OCI-LY7 (cell line): ENCODE results near the gene MINDY3. TPM values are rescaled to one million over a fixed set of nuclear protein-coding genes. Genes with fewer than 3 reads are reported as not detected.
A peak's percentile ranks its signal among the peaks of the same experiment; 100 is the strongest.

Experiments
- BruUV-seq: library from RNA; stranded (reverse); fragments of 400-500 nt; replicated peaks from 2 replicates; lab custom pipeline; 2021; lab: Mats Ljungman, UMichigan
- CTCF ChIA-PET: fragments of 300-600 bp; sonication (Branson Sonifier 250); formaldehyde crosslinking; loops from one replicate; lab custom pipeline; 2022; ENCODE audit warnings: antibody characterized with exemption; ENCODE audit not compliant: unreplicated experiment; lab: Charles Lee
- POLR2A ChIA-PET: fragments of 300-600 bp; sonication (Branson Sonifier 250); formaldehyde crosslinking; loops from one replicate; lab custom pipeline; 2022; ENCODE audit warnings: antibody characterized with exemption; lab: Charles Lee
- DNase-seq: peaks from one replicate; pipeline ENCODE4 v3.0.0-alpha.2; 2015; ENCODE audit warnings: low spot score
- H2AFZ ChIP-seq: fragments of 200-600 bp; sonication (generic), shearing (Covaris generic); 2 replicates; pipeline ENCODE4 v1.6.1; 2014; ENCODE audit warnings: mild to moderate bottlenecking, antibody characterized with exemption, low read length, moderate library complexity
- H3K27ac ChIP-seq: fragments of 200-600 bp; sonication (generic); 2 replicates; pipeline ENCODE4 v1.5.1; 2014; ENCODE audit warnings: mixed run types, low read depth, mild to moderate bottlenecking, moderate library complexity, low read length, inconsistent platforms; ENCODE audit not compliant: poor library complexity, severe bottlenecking
- H3K36me3 ChIP-seq: fragments of 200-600 bp; sonication (generic); 2 replicates; pipeline ENCODE4 v1.6.1; 2014; ENCODE audit warnings: mild to moderate bottlenecking, antibody characterized with exemption, low read length, moderate library complexity, mixed read lengths; ENCODE audit not compliant: insufficient read depth
- H3K4me1 ChIP-seq: fragments of 200-600 bp; sonication (generic); 2 replicates; pipeline ENCODE4 v1.5.1; 2014; ENCODE audit warnings: mild to moderate bottlenecking, low read length; ENCODE audit not compliant: insufficient read depth, poor library complexity, severe bottlenecking
- H3K4me2 ChIP-seq: fragments of 200-600 bp; sonication (generic); 2 replicates; pipeline ENCODE4 v1.6.1; 2014; ENCODE audit warnings: mild to moderate bottlenecking, low read length
- H3K4me3 ChIP-seq: fragments of 200-600 bp; sonication (generic); 2 replicates; pipeline ENCODE4 v1.5.1; 2014; ENCODE audit warnings: mild to moderate bottlenecking, low read depth, low read length; ENCODE audit not compliant: poor library complexity, severe bottlenecking
- H3K79me2 ChIP-seq: fragments of 200-600 bp; sonication (generic); 2 replicates; pipeline ENCODE4 v1.6.1; 2016; ENCODE audit warnings: low read depth, mild to moderate bottlenecking, low read length, moderate library complexity, mixed read lengths; ENCODE audit not compliant: insufficient read depth
- H3K9me2 ChIP-seq: fragments of 200-600 bp; sonication (generic); 2 replicates; pipeline ENCODE4 v1.6.1; 2016; ENCODE audit warnings: mild to moderate bottlenecking, low read length, mixed read lengths; ENCODE audit not compliant: insufficient read depth
- H3K9me3 ChIP-seq: fragments of 200-600 bp; sonication (generic); 2 replicates; pipeline ENCODE4 v1.6.1; 2014; ENCODE audit warnings: mild to moderate bottlenecking, mixed run types, low read length, mixed read lengths
- H4K20me1 ChIP-seq: fragments of 200-600 bp; sonication (generic); 2 replicates; pipeline ENCODE4 v1.6.1; 2014; ENCODE audit warnings: mild to moderate bottlenecking, antibody characterized with exemption, low read length, moderate library complexity, mixed read lengths; ENCODE audit not compliant: insufficient read depth
- CTCF ChIP-seq: fragments of 200-600 bp; sonication (generic); conservative IDR thresholded peaks from 2 replicates; pipeline ENCODE4 v1.5.1; 2014; ENCODE audit warnings: mild to moderate bottlenecking, antibody characterized with exemption, low read length, moderate library complexity, mixed read lengths
- EZH2phosphoT487 ChIP-seq: fragments of 200-600 bp; sonication (generic); IDR thresholded peaks from 2 replicates; pipeline ENCODE4 v1.6.1; 2018; ENCODE audit warnings: low read depth, borderline replicate concordance, mild to moderate bottlenecking, mixed run types, antibody characterized with exemption, low read length, moderate library complexity, mixed read lengths
- intact Hi-C: fragments of 100-400 bp; cut with micrococcal nuclease; formaldehyde crosslinking; loops from one replicate; pipeline ENCODE4 v1.10.0; 2022; ENCODE audit not compliant: unreplicated experiment
- total RNA-seq, 2 experiments: library from RNA; depleted of rRNA in 1 of 2; stranded (reverse); fragments of >200 nt in 1 of 2; shearing (Covaris generic) in 1 of 2; gene quantifications; 2 replicates each; pipeline ENCODE4 v1.2.3, GENCODE V29; 2014 to 2022

The MINDY3 gene
- total RNA-seq, 2 experiments from 2014 or later, result 15.7 to 23.3 TPM

GRCh38 chr10:15789793-15790525 is 70.3 kb downstream of the MINDY3 start:
- Histone ChIP-seq H3K27ac (no peak overlapping the region), H3K79me2 (no peaks in the 10 kb centered on the region), H2AFZ (no peak overlapping the region), H3K4me3 (no peak overlapping the region), H3K4me1 (peaks cover 31% of the 10 kb centered on the region), H3K9me2 (no peaks in the 10 kb centered on the region), H3K9me3 (no peaks in the 10 kb centered on the region), H4K20me1 (no peaks in the 10 kb centered on the region), H3K4me2 (no peak overlapping the region), H3K36me3 (peaks cover 20% of the 10 kb centered on the region)
- TF ChIP-seq EZH2phosphoT487 (no peak), CTCF (no peak)
- ChIA-PET CTCF (interaction anchor here (0.6 kb wide), 1 partner anchor 8 kb away, joined by 3 read pairs; no protein-coding TSS in a partner anchor), POLR2A (interaction anchor here (0.6 to 1.5 kb wide), 9 partner anchors 8 to 1792 kb away, joined by 3 to 5 read pairs (median 4); partner anchors contain the start of gene MINDY3)
- BruUV-seq, result no TSS peak
- intact Hi-C loops, result loop anchor here (5.0 to 10.0 kb wide), 3 partner anchors 32 to 645 kb away; partner anchors contain the start of gene PTER
- DNase-seq, result no peak

- Histone ChIP-seq H3K9me2 (no peaks in the 10 kb centered on the region), H3K79me2 (no peaks in the 10 kb centered on the region), H3K4me1 (peaks cover 31% of the 10 kb centered on the region), H2AFZ (no peak overlapping the region), H3K27ac (peak overlapping the region; percentile 60), H3K36me3 (peaks cover 20% of the 10 kb centered on the region), H3K4me2 (peak overlapping the region; percentile 43), H3K9me3 (no peaks in the 10 kb centered on the region), H3K4me3 (no peak overlapping the region), H4K20me1 (no peaks in the 10 kb centered on the region)
- DNase-seq, result peak; percentile 74
- POLR2A ChIA-PET, result interaction anchor here (0.8 to 1.9 kb wide), 7 partner anchors 10 to 74 kb away, joined by 3 to 8 read pairs (median 4); no protein-coding TSS in a partner anchor
- TF ChIP-seq CTCF (no peak), EZH2phosphoT487 (no peak)
- no TSS peak for BruUV-seq
- CTCF ChIA-PET, result no interaction called here
- intact Hi-C loops, result loop anchor here (5.0 to 10.0 kb wide), 3 partner anchors 35 to 647 kb away; partner anchors contain the start of gene PTER
Measured at GRCh38 chr10:15787426-15787825, 72.9 kb downstream of the MINDY3 start.
